Prostate gland (tissue), 2 donors: ENCODE data around the gene DIPK1C.

Source experiments
- POLR2A ChIP-seq: fragments of 450-650 bp; IDR thresholded peaks from one replicate; pipeline ENCODE4 v1.6.1; 2016; ENCODE audit warnings: antibody characterized with exemption, mild to moderate bottlenecking
- POLR2AphosphoS5 ChIP-seq: sonication (generic); formaldehyde crosslinking; IDR thresholded peaks from one replicate; pipeline ENCODE4 v1.6.1; 2017; ENCODE audit warnings: antibody characterized with exemption
- TF ChIP-seq, protein P1 (sequence below), 4 experiments: fragments of 200-600 bp in 2 of 4; fragments of 450-650 bp in 2 of 4; sonication (generic) in 2 of 4; IDR thresholded peaks; 1 replicate in 3 of 4; 2 replicates in 1 of 4; pipeline ENCODE4 v1.5.1; 2016 to 2019; ENCODE audit warnings: antibody characterized with exemption in 4 of 4, mild to moderate bottlenecking in 2 of 4, moderate library complexity in 2 of 4

GRCh38 chr18:74454279-74454751, 2.8 kb downstream of the DIPK1C start:
- TF ChIP-seq, protein P1, sequence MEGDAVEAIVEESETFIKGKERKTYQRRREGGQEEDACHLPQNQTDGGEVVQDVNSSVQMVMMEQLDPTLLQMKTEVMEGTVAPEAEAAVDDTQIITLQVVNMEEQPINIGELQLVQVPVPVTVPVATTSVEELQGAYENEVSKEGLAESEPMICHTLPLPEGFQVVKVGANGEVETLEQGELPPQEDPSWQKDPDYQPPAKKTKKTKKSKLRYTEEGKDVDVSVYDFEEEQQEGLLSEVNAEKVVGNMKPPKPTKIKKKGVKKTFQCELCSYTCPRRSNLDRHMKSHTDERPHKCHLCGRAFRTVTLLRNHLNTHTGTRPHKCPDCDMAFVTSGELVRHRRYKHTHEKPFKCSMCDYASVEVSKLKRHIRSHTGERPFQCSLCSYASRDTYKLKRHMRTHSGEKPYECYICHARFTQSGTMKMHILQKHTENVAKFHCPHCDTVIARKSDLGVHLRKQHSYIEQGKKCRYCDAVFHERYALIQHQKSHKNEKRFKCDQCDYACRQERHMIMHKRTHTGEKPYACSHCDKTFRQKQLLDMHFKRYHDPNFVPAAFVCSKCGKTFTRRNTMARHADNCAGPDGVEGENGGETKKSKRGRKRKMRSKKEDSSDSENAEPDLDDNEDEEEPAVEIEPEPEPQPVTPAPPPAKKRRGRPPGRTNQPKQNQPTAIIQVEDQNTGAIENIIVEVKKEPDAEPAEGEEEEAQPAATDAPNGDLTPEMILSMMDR (IDR thresholded peaks at IDR 0.05) = no peak
- no peak for TF ChIP-seq POLR2A
- no peak for TF ChIP-seq POLR2AphosphoS5
